HG03139 (cell line): Measurements from ENCODE around the gene PDE10A.

Experiments used
- ATAC-seq: cut with Tn5 transposase; IDR thresholded peaks from one replicate; pipeline ENCODE4 v1.9.1; 2021; ENCODE audit not compliant: unreplicated experiment

Gene PDE10A

GRCh38 chr6:165656581-165657324, 6.3 kb downstream of the PDE10A start:
- no peak for ATAC-seq

GRCh38 chr6:165655191-165655590, 7.8 kb downstream of the PDE10A start:
- no peak for ATAC-seq

GRCh38 chr6:165654144-165654543, 8.9 kb downstream of the PDE10A start:
- ATAC-seq, result no peak

- no peak for ATAC-seq
These were observed 9.4 kb downstream of the PDE10A start for GRCh38 chr6:165653607-165654006.

- ATAC-seq, result no peak
These were observed 9.8 kb downstream of the PDE10A start for GRCh38 chr6:165653196-165653595.

- no peak for ATAC-seq
These were observed 10.3 kb downstream of the PDE10A start for GRCh38 chr6:165652766-165653165.

- no peak for ATAC-seq
These were observed 13.6 kb downstream of the PDE10A start for GRCh38 chr6:165649166-165650137.

- ATAC-seq, result no peak
These were observed 16.0 kb downstream of the PDE10A start for GRCh38 chr6:165647041-165647440.

GRCh38 chr6:165645919-165646318, 17.1 kb downstream of the PDE10A start:
- ATAC-seq, result no peak

GRCh38 chr6:165644586-165645266, 18.3 kb downstream of the PDE10A start:
- ATAC-seq, result no peak

- no peak for ATAC-seq
These were observed 20.0 kb downstream of the PDE10A start for GRCh38 chr6:165643015-165643414.

- no peak for ATAC-seq
These were observed 21.3 kb downstream of the PDE10A start for GRCh38 chr6:165641672-165642156.

- no peak for ATAC-seq
These were observed 22.2 kb downstream of the PDE10A start for GRCh38 chr6:165640806-165641205.

GRCh38 chr6:165638530-165638929, 24.5 kb downstream of the PDE10A start:
- ATAC-seq, result no peak

- no peak for ATAC-seq
These were observed 25.5 kb downstream of the PDE10A start for GRCh38 chr6:165637586-165637985.

GRCh38 chr6:165636402-165637048, 26.5 kb downstream of the PDE10A start:
- no peak for ATAC-seq

GRCh38 chr6:165635965-165636364, 27.1 kb downstream of the PDE10A start:
- no peak for ATAC-seq

- no peak for ATAC-seq
These were observed 28.8 kb downstream of the PDE10A start for GRCh38 chr6:165634101-165634880.

- ATAC-seq, result no peak
These were observed 30.8 kb downstream of the PDE10A start for GRCh38 chr6:165632194-165632593.

GRCh38 chr6:165630544-165630953, 32.5 kb downstream of the PDE10A start:
- no peak for ATAC-seq
